Loucy (cell line): Measurements from ENCODE around the gene TTYH2.

ENCODE experiments used
- H2AFZ ChIP-seq: fragments of 200-600 bp; sonication (generic); 2 replicates; pipeline ENCODE4 v1.6.0; 2016; ENCODE audit warnings: antibody characterized with exemption, mild to moderate bottlenecking, low read length, moderate library complexity
- H3F3A ChIP-seq: fragments of 200-600 bp; 2 replicates; pipeline ENCODE4 v1.6.0; 2016; ENCODE audit warnings: antibody characterized with exemption, low read depth, mild to moderate bottlenecking
- H3K27me3 ChIP-seq: fragments of 200-600 bp; sonication (generic); 2 replicates; pipeline ENCODE4 v1.6.1; 2014; ENCODE audit warnings: low read length, mild to moderate bottlenecking; ENCODE audit not compliant: insufficient read depth, poor library complexity, severe bottlenecking
- H3K36me3 ChIP-seq: fragments of 200-600 bp; sonication (generic); 2 replicates; pipeline ENCODE4 v1.6.1; 2016; ENCODE audit warnings: low read length; ENCODE audit not compliant: insufficient read depth
- H3K4me1 ChIP-seq: fragments of 200-600 bp; sonication (generic); 2 replicates; pipeline ENCODE4 v1.5.1; 2014; ENCODE audit warnings: low read length, mild to moderate bottlenecking; ENCODE audit not compliant: insufficient read depth, poor library complexity, severe bottlenecking
- H3K4me2 ChIP-seq: fragments of 200-600 bp; sonication (generic); 2 replicates; pipeline ENCODE4 v1.6.0; 2014; ENCODE audit warnings: antibody characterized with exemption, low read length, low read depth, mild to moderate bottlenecking; ENCODE audit not compliant: poor library complexity, severe bottlenecking
- H3K4me3 ChIP-seq: fragments of 200-600 bp; sonication (generic); 2 replicates; pipeline ENCODE4 v1.5.1; 2014; ENCODE audit warnings: low read length, mild to moderate bottlenecking, mixed read lengths; ENCODE audit not compliant: poor library complexity, severe bottlenecking
- H3K79me2 ChIP-seq: fragments of 200-600 bp; sonication (generic); 2 replicates; pipeline ENCODE4 v1.6.1; 2014; ENCODE audit warnings: low read length; ENCODE audit not compliant: insufficient read depth
- H3K9ac ChIP-seq: fragments of 200-600 bp; sonication (generic); 2 replicates; pipeline ENCODE4 v1.6.0; 2014; ENCODE audit warnings: mild to moderate bottlenecking, low read depth, low read length, moderate library complexity; ENCODE audit not compliant: poor library complexity, severe bottlenecking
- H3K9me2 ChIP-seq: fragments of 200-600 bp; sonication (generic); replicated peaks from 2 replicates; pipeline ENCODE4 v1.6.1; 2016; ENCODE audit warnings: low read depth, low read length, mixed read lengths
- H3K9me3 ChIP-seq: fragments of 200-600 bp; sonication (generic); 2 replicates; pipeline ENCODE4 v1.6.1; 2014; ENCODE audit warnings: mild to moderate bottlenecking, antibody characterized with exemption, low read length, low read depth; ENCODE audit not compliant: insufficient read depth
- H4K20me1 ChIP-seq: fragments of 200-600 bp; sonication (generic); 2 replicates; pipeline ENCODE4 v1.6.0; 2014; ENCODE audit warnings: antibody characterized with exemption, low read length, mild to moderate bottlenecking; ENCODE audit not compliant: insufficient read depth, poor library complexity, severe bottlenecking
- CTCF ChIP-seq: fragments of 200-600 bp; sonication (generic); conservative IDR thresholded peaks from 2 replicates; pipeline ENCODE4 v1.5.1; 2014; ENCODE audit warnings: mild to moderate bottlenecking, antibody characterized with exemption, low read length
- EZH2phosphoT487 ChIP-seq: fragments of 200-600 bp; IDR thresholded peaks from 2 replicates; pipeline ENCODE4 v1.6.1; 2018; ENCODE audit warnings: antibody characterized with exemption, mild to moderate bottlenecking, moderate library complexity, borderline replicate concordance

The TTYH2 gene

GRCh38 chr17:74203439-74204240 lies 9.7 kb upstream of the TTYH2 start, which contains the start of gene RPL38:
Gene RPL38, plus strand, starts transcription at chr17:74203678. Its CDS starts 278 bp downstream, at chr17:74203956.
- peak within 1 kb of the TSS; percentile 99 for H3K9ac ChIP-seq
- H4K20me1 ChIP-seq: peaks cover 49% of the 10 kb centered on the region
- 0 out of 2 replicates have a peak, but pooled peaks cover under 1% of the 10 kb centered on the region for H3F3A ChIP-seq
- peaks cover 51% of the 10 kb centered on the region for H3K79me2 ChIP-seq
- H3K4me3 ChIP-seq: peak within 1 kb of the TSS; percentile 99
- H3K36me3 ChIP-seq: peaks cover 26% of the 10 kb centered on the region; the same call in 1 of the 2 replicates
- TF ChIP-seq EZH2phosphoT487: no peak
- peak; percentile 88 for TF ChIP-seq CTCF
- peak within 1 kb of the TSS; percentile 66 for H2AFZ ChIP-seq
- peaks cover 10% of the 10 kb centered on the region for H3K27me3 ChIP-seq
- no peaks in the 10 kb centered on the region for H3K9me3 ChIP-seq
- H3K4me1 ChIP-seq: peaks cover 24% of the 10 kb centered on the region
- no peaks in the 10 kb centered on the region for H3K9me2 ChIP-seq
- H3K4me2 ChIP-seq: peak within 1 kb of the TSS; percentile 77

- H3K79me2 ChIP-seq: peaks cover 51% of the 10 kb centered on the region
- H2AFZ ChIP-seq: no peak overlapping the region
- H3K4me3 ChIP-seq: peak overlapping the region; percentile 99
- peaks cover 9% of the 10 kb centered on the region; the same call in 1 of the 2 replicates for H3F3A ChIP-seq
- TF ChIP-seq CTCF (no peak), EZH2phosphoT487 (no peak)
- peaks cover 24% of the 10 kb centered on the region for H3K4me1 ChIP-seq
- peak overlapping the region; percentile 99 for H3K9ac ChIP-seq
- H3K36me3 ChIP-seq: peaks cover 34% of the 10 kb centered on the region; the same call in 1 of the 2 replicates
- H3K4me2 ChIP-seq: peak overlapping the region; percentile 77
- H4K20me1 ChIP-seq: peaks cover 58% of the 10 kb centered on the region
- H3K27me3 ChIP-seq: peaks cover 10% of the 10 kb centered on the region
- no peaks in the 10 kb centered on the region for H3K9me2 ChIP-seq
- no peaks in the 10 kb centered on the region for H3K9me3 ChIP-seq
These were observed 8.9 kb upstream of the TTYH2 start for GRCh38 chr17:74204474-74204873.

GRCh38 chr17:74205274-74205673 lies 8.1 kb upstream of the TTYH2 start:
- Histone ChIP-seq H3K9ac (peak overlapping the region; percentile 99), H2AFZ (no peak overlapping the region), H3K4me2 (peak overlapping the region; percentile 77), H3K36me3 (peaks cover 40% of the 10 kb centered on the region; the same call in 1 of the 2 replicates), H3K27me3 (peaks cover 10% of the 10 kb centered on the region), H3K4me3 (peak overlapping the region; percentile 99), H3K9me3 (no peaks in the 10 kb centered on the region), H3K4me1 (peaks cover 24% of the 10 kb centered on the region), H3K79me2 (peaks cover 51% of the 10 kb centered on the region), H4K20me1 (peaks cover 60% of the 10 kb centered on the region), H3F3A (peaks cover 11% of the 10 kb centered on the region; the same call in 1 of the 2 replicates), H3K9me2 (no peaks in the 10 kb centered on the region)
- TF ChIP-seq CTCF (no peak), EZH2phosphoT487 (no peak)
